Cardiac muscle cell (in vitro differentiated cells and primary cell): ENCODE measurements around the gene SEMA3B. TPM values are rescaled to one million over a fixed set of nuclear protein-coding genes. Genes with fewer than 3 reads are reported as not detected.

Experiments
- DNase-seq, 2 donors: peaks; one replicate each; pipeline versions ENCODE4 v3.0.0 to v3.0.0-alpha.2; 2010 to 2017; ENCODE audit warnings: low read depth in 1 of 2, low spot score in 1 of 2
- H3K27ac ChIP-seq: fragments of 200-600 bp; sonication (generic); 2 replicates; pipeline ENCODE4 v1.5.1; 2016
- H3K27me3 ChIP-seq: fragments of 200-600 bp; sonication (generic); 2 replicates; pipeline ENCODE4 v1.6.0; 2016; ENCODE audit warnings: control low read depth
- H3K36me3 ChIP-seq: fragments of 200-600 bp; sonication (generic); 2 replicates; pipeline ENCODE4 v1.5.1; 2016; ENCODE audit warnings: control low read depth
- H3K4me1 ChIP-seq: fragments of 200-600 bp; sonication (generic); 2 replicates; pipeline ENCODE4 v1.8.1; 2017; ENCODE audit warnings: low read depth, mild to moderate bottlenecking, mixed run types
- H3K4me3 ChIP-seq: fragments of 200-600 bp; sonication (generic); 2 replicates; pipeline ENCODE4 v1.5.1; 2016; ENCODE audit warnings: mild to moderate bottlenecking
- H3K9me3 ChIP-seq: fragments of 200-600 bp; sonication (generic); 2 replicates; pipeline ENCODE4 v1.5.1; 2017; ENCODE audit warnings: low read depth, mild to moderate bottlenecking, control low read depth
- CTCF ChIP-seq: IDR thresholded peaks from 2 replicates; pipeline ENCODE4 v1.5.1; 2012; ENCODE audit warnings: low read depth, mild to moderate bottlenecking, low read length
- polyA plus RNA-seq: library from polyadenylated mRNA; unstranded; fragments of >200 nt; fragmentation: Nextera tagmentation; extraction: Ambion mirVana; gene quantifications from 2 replicates; pipeline ENCODE4 v1.2.1, GENCODE V29; 2016
- total RNA-seq: library from RNA; depleted of rRNA; stranded (reverse); fragments of >200 nt; gene quantifications from 2 replicates; pipeline ENCODE4 v1.2.3, GENCODE V29; 2016

SEMA3B gene
- total and polyA plus RNA-seq, 2 experiments from 2014 or later = 23.1 to 25.9 TPM

- Histone ChIP-seq H3K4me3 (no peak overlapping the region), H3K9me3 (no peaks in the 10 kb centered on the region), H3K4me1 (peaks cover 52% of the 10 kb centered on the region), H3K27me3 (no peaks in the 10 kb centered on the region), H3K27ac (peak overlapping the region; percentile 98), H3K36me3 (no peaks in the 10 kb centered on the region)
- DNase-seq = no peak
- TF ChIP-seq CTCF = no peak
Observed at GRCh38 chr3:50264964-50265485, 3.9 kb upstream of the SEMA3B start.

- Histone ChIP-seq H3K27me3 (no peaks in the 10 kb centered on the region), H3K9me3 (no peaks in the 10 kb centered on the region), H3K4me1 (peaks cover 49% of the 10 kb centered on the region), H3K36me3 (no peaks in the 10 kb centered on the region), H3K27ac (peak overlapping the region; percentile 98), H3K4me3 (no peak overlapping the region)
- no peak for TF ChIP-seq CTCF
- DNase-seq = no peak
Observed at GRCh38 chr3:50265571-50265970, 3.4 kb upstream of the SEMA3B start.

GRCh38 chr3:50266017-50266416, 2.9 kb upstream of the SEMA3B start:
- H3K4me1 ChIP-seq = peaks cover 44% of the 10 kb centered on the region
- DNase-seq = no peak
- H3K4me3 ChIP-seq = no peak overlapping the region
- H3K27me3 ChIP-seq = no peaks in the 10 kb centered on the region
- peak overlapping the region; percentile 98 for H3K27ac ChIP-seq
- no peaks in the 10 kb centered on the region for H3K9me3 ChIP-seq
- TF ChIP-seq CTCF = no peak
- H3K36me3 ChIP-seq = no peaks in the 10 kb centered on the region

- H3K27me3 ChIP-seq = no peaks in the 10 kb centered on the region
- H3K4me1 ChIP-seq = peaks cover 37% of the 10 kb centered on the region
- H3K36me3 ChIP-seq = no peaks in the 10 kb centered on the region
- peak overlapping the region; percentile 11 for H3K4me3 ChIP-seq
- DNase-seq = no peak
- H3K9me3 ChIP-seq = no peaks in the 10 kb centered on the region
- H3K27ac ChIP-seq = peak overlapping the region; percentile 98
- no peak for TF ChIP-seq CTCF
Observed at GRCh38 chr3:50266836-50267235, 2.1 kb upstream of the SEMA3B start.

- H3K36me3 ChIP-seq = no peaks in the 10 kb centered on the region
- H3K9me3 ChIP-seq = no peaks in the 10 kb centered on the region
- peak; percentile 46 to 62 for DNase-seq
- peak overlapping the region; percentile 11 for H3K4me3 ChIP-seq
- no peaks in the 10 kb centered on the region for H3K27me3 ChIP-seq
- TF ChIP-seq CTCF = no peak
- H3K27ac ChIP-seq = peak overlapping the region; percentile 98
- peaks cover 37% of the 10 kb centered on the region for H3K4me1 ChIP-seq
Observed at GRCh38 chr3:50267280-50267913, 1.6 kb upstream of the SEMA3B start.
